Keratinocyte (primary cell): ENCODE results near the gene DIAPH2. TPM values are rescaled to one million over a fixed set of nuclear protein-coding genes. Genes with fewer than 3 reads are reported as not detected.

Experiments
- DNase-seq: peaks from one replicate; pipeline ENCODE4 v3.0.0-alpha.2; 2011; ENCODE audit warnings: low read depth, missing footprints, low spot score
- FAIRE-seq: peaks from 2 replicates; lab custom pipeline; 2011; peaks lifted over from hg19 to GRCh38; lab: Jason Lieb, UNC
- H2AFZ ChIP-seq: 2 replicates; pipeline ENCODE4 v1.6.0; 2012; ENCODE audit warnings: low read length, control low read depth, inconsistent platforms; ENCODE audit not compliant: control insufficient read depth
- H3K27ac ChIP-seq: 2 replicates; pipeline ENCODE4 v1.5.1; 2011; ENCODE audit warnings: low read length; ENCODE audit not compliant: control insufficient read depth, insufficient read depth
- H3K27me3 ChIP-seq: 3 replicates; pipeline ENCODE4 v1.6.0; 2011; ENCODE audit warnings: low read length; ENCODE audit not compliant: control insufficient read depth, insufficient read depth; ENCODE audit errors: extremely low read depth
- H3K36me3 ChIP-seq, 2 experiments: 2 replicates in 1 of 2; 3 replicates in 1 of 2; pipeline ENCODE4 v1.5.1; 2011; ENCODE audit warnings: low read length in 2 of 2, mild to moderate bottlenecking in 1 of 2; ENCODE audit not compliant: control insufficient read depth in 2 of 2, insufficient read depth in 2 of 2; ENCODE audit errors: extremely low read depth in 1 of 2
- H3K4me1 ChIP-seq: 3 replicates; pipeline ENCODE4 v1.5.1; 2011; ENCODE audit warnings: low read length; ENCODE audit not compliant: control insufficient read depth, insufficient read depth; ENCODE audit errors: extremely low read depth
- H3K4me2 ChIP-seq: 3 replicates; pipeline ENCODE4 v1.6.0; 2011; ENCODE audit warnings: low read depth, low read length; ENCODE audit not compliant: control insufficient read depth, insufficient read depth; ENCODE audit errors: extremely low read depth
- H3K4me3 ChIP-seq, 3 experiments: fragments of 200-600 bp in 1 of 3; sonication (generic) in 1 of 3; 2 replicates in 2 of 3; 3 replicates in 1 of 3; pipeline ENCODE4 v1.5.1; 2011 to 2016; ENCODE audit warnings: low read length in 3 of 3, mild to moderate bottlenecking in 3 of 3, control low read depth in 2 of 3, inconsistent platforms in 1 of 3, low read depth in 1 of 3, mixed read lengths in 1 of 3, mixed run types in 1 of 3, moderate library complexity in 1 of 3; ENCODE audit not compliant: control insufficient read depth in 2 of 3, insufficient read depth in 2 of 3; ENCODE audit errors: extremely low read depth in 1 of 3
- H3K79me2 ChIP-seq: 2 replicates; pipeline ENCODE4 v1.6.0; 2012; ENCODE audit warnings: low read length; ENCODE audit not compliant: control insufficient read depth, insufficient read depth
- H3K9ac ChIP-seq: 3 replicates; pipeline ENCODE4 v1.6.0; 2011; ENCODE audit warnings: low read length; ENCODE audit not compliant: control insufficient read depth, insufficient read depth; ENCODE audit errors: extremely low read depth
- H3K9me1 ChIP-seq: 3 replicates; pipeline ENCODE4 v1.6.0; 2011; ENCODE audit warnings: low read length; ENCODE audit not compliant: control insufficient read depth, insufficient read depth; ENCODE audit errors: extremely low read depth
- H3K9me3 ChIP-seq: 2 replicates; pipeline ENCODE4 v1.5.1; 2012; ENCODE audit warnings: low read depth, low read length; ENCODE audit not compliant: control insufficient read depth
- H4K20me1 ChIP-seq: 3 replicates; pipeline ENCODE4 v1.6.0; 2011; ENCODE audit warnings: low read length; ENCODE audit not compliant: control insufficient read depth, insufficient read depth; ENCODE audit errors: extremely low read depth
- CTCF ChIP-seq, 3 experiments: IDR thresholded peaks in 1 of 3; conservative IDR thresholded peaks in 1 of 3; optimal IDR thresholded peaks in 1 of 3; 2 replicates in 2 of 3; 3 replicates in 1 of 3; pipeline versions ENCODE3 to v1.5.1; 2011; ENCODE audit warnings: low read length in 3 of 3, mild to moderate bottlenecking in 3 of 3, moderate library complexity in 2 of 3, control low read depth in 1 of 3, inconsistent platforms in 1 of 3; ENCODE audit not compliant: insufficient read depth in 2 of 3; ENCODE audit errors: extremely low read depth in 1 of 3
- EZH2 ChIP-seq: IDR thresholded peaks from one replicate; pipeline ENCODE4 v1.6.1; 2012; ENCODE audit warnings: inconsistent platforms, mild to moderate bottlenecking, low read length, moderate library complexity
- dilution Hi-C: fragments of 300-500 bp; cut with MboI; formaldehyde crosslinking; loops from one replicate; pipeline ENCODE4 v1.7.0; 2020; ENCODE audit warnings: low sequenced_read_pairs; ENCODE audit not compliant: extremely low pct_ligation_motif_present
- polyA plus RNA-seq, 5 experiments: library from polyadenylated mRNA; depleted of rRNA in 3 of 5; stranded (reverse) in 3 of 5; stranded (forward) in 1 of 5; unstranded in 1 of 5; fragments of >200 nt; gene quantifications; 1 replicate in 1 of 5; 2 replicates in 3 of 5; 3 replicates in 1 of 5; pipeline versions ENCODE4 v1.2.1 to v1.2.3, GENCODE V29; 2011 to 2012; ENCODE audit warnings: missing spikeins in 2 of 5, low read depth in 1 of 5, low replicate concordance in 1 of 5

The DIAPH2 gene
- polyA plus RNA-seq, 1 donor (not counting 4 experiments of a cell fraction or from before 2014, with no cell fraction given): 7.4 TPM

- H2AFZ ChIP-seq: no peak overlapping the region
- FAIRE-seq (no peak), DNase-seq (no peak)
- H3K27me3 ChIP-seq: no peaks in the 10 kb centered on the region
- dilution Hi-C loops: no loop called here
- H3K36me3 ChIP-seq: no peaks in the 10 kb centered on the region
- no peaks in the 10 kb centered on the region for H4K20me1 ChIP-seq
- no peaks in the 10 kb centered on the region for H3K9me1 ChIP-seq
- no peak overlapping the region for H3K9ac ChIP-seq
- H3K4me2 ChIP-seq: no peak overlapping the region
- peaks cover 8% of the 10 kb centered on the region for H3K4me1 ChIP-seq
- H3K9me3 ChIP-seq: no peaks in the 10 kb centered on the region
- no peak for TF ChIP-seq CTCF (optimal IDR thresholded peaks at IDR 0.05 in 1 of 3, IDR thresholded peaks at IDR 0.05 in 1 of 3, conservative IDR thresholded peaks at IDR 0.05 in 1 of 3; ENCODE audit: extremely low read depth in 1 of 3, insufficient read depth in 2 of 3, low read length in 3 of 3)
- TF ChIP-seq EZH2: no peak
- no peaks in the 10 kb centered on the region for H3K79me2 ChIP-seq
- H3K27ac ChIP-seq: no peak overlapping the region
- H3K4me3 ChIP-seq: no peak overlapping the region
Observed at GRCh38 chrX:97314345-97314744, 629.7 kb downstream of the DIAPH2 start.

GRCh38 chrX:97315939-97316338, 631.3 kb downstream of the DIAPH2 start:
- Histone ChIP-seq H3K79me2 (no peaks in the 10 kb centered on the region), H4K20me1 (no peaks in the 10 kb centered on the region), H3K9me1 (no peaks in the 10 kb centered on the region), H3K4me3 (no peak overlapping the region), H3K4me2 (no peak overlapping the region), H3K27ac (no peak overlapping the region), H3K4me1 (no peaks in the 10 kb centered on the region), H2AFZ (no peak overlapping the region), H3K27me3 (no peaks in the 10 kb centered on the region), H3K36me3 (no peaks in the 10 kb centered on the region), H3K9me3 (no peaks in the 10 kb centered on the region), H3K9ac (no peak overlapping the region)
- TF ChIP-seq EZH2: no peak
- TF ChIP-seq CTCF (optimal IDR thresholded peaks at IDR 0.05 in 1 of 3, IDR thresholded peaks at IDR 0.05 in 1 of 3, conservative IDR thresholded peaks at IDR 0.05 in 1 of 3; ENCODE audit: extremely low read depth in 1 of 3, insufficient read depth in 2 of 3, low read length in 3 of 3): peak in 2 of 3 experiments; percentile 4 to 29
- DNase-seq (no peak), FAIRE-seq (no peak)
- dilution Hi-C loops: no loop called here
